PC-9 (cell line): Measurements from ENCODE around the gene CDKN1C. TPM values are rescaled to one million over a fixed set of nuclear protein-coding genes. Genes with fewer than 3 reads are reported as not detected.

Source experiments
- BruUV-seq: library from RNA; stranded (reverse); fragments of 400-500 nt; replicated peaks from 2 replicates; lab custom pipeline; 2021; lab: Mats Ljungman, UMichigan
- CTCF ChIA-PET: fragments of 300-600 bp; sonication (Branson Sonifier 250); formaldehyde crosslinking; loops from one replicate; lab custom pipeline; 2022; ENCODE audit warnings: antibody characterized with exemption; lab: Charles Lee
- POLR2A ChIA-PET: fragments of 300-600 bp; sonication (Branson Sonifier 250); formaldehyde crosslinking; loops from one replicate; lab custom pipeline; 2022; ENCODE audit warnings: antibody characterized with exemption; ENCODE audit not compliant: unreplicated experiment; lab: Charles Lee
- DNase-seq, 2 experiments: peaks; one replicate each; pipeline versions ENCODE4 v3.0.0 to v3.0.0-alpha.2; 2015 to 2022; ENCODE audit warnings: mixed read lengths in 1 of 2
- H2AFZ ChIP-seq: fragments of 200-600 bp; sonication (generic); 2 replicates; pipeline ENCODE4 v1.8.1; 2017; ENCODE audit warnings: antibody characterized with exemption
- H3F3A ChIP-seq: fragments of 200-600 bp; sonication (generic); 2 replicates; pipeline ENCODE4 v1.8.1; 2017; ENCODE audit warnings: antibody characterized with exemption, mild to moderate bottlenecking, low read depth; ENCODE audit not compliant: insufficient read depth
- H3K27ac ChIP-seq: fragments of 200-600 bp; sonication (generic); 2 replicates; pipeline ENCODE4 v1.6.1; 2016; ENCODE audit warnings: mixed run types
- H3K27me3 ChIP-seq: fragments of 200-600 bp; sonication (generic); 2 replicates; pipeline ENCODE4 v1.6.1; 2016; ENCODE audit warnings: low read depth, mixed run types; ENCODE audit not compliant: insufficient read depth
- H3K36me3 ChIP-seq: fragments of 200-600 bp; sonication (generic); 2 replicates; pipeline ENCODE4 v1.6.1; 2016; ENCODE audit warnings: low read depth, mixed run types
- H3K4me1 ChIP-seq: fragments of 200-600 bp; sonication (generic); replicated peaks from 2 replicates; pipeline ENCODE4 v1.6.1; 2016; ENCODE audit warnings: mixed run types; ENCODE audit not compliant: insufficient read depth
- H3K4me2 ChIP-seq: fragments of 200-600 bp; sonication (generic); 2 replicates; pipeline ENCODE4 v1.6.1; 2017; ENCODE audit warnings: mixed run types
- H3K4me3 ChIP-seq: fragments of 200-600 bp; sonication (generic); 2 replicates; pipeline ENCODE4 v1.6.1; 2016; ENCODE audit warnings: mixed run types
- H3K79me2 ChIP-seq: fragments of 200-600 bp; sonication (generic); 2 replicates; pipeline ENCODE4 v1.6.1; 2017; ENCODE audit warnings: low read depth, mixed run types
- H3K9me2 ChIP-seq: fragments of 200-600 bp; sonication (generic); 2 replicates; pipeline ENCODE4 v1.8.1; 2017; ENCODE audit warnings: mild to moderate bottlenecking; ENCODE audit not compliant: insufficient read depth
- H3K9me3 ChIP-seq: fragments of 200-600 bp; sonication (generic); 2 replicates; pipeline ENCODE4 v1.8.1; 2016; ENCODE audit warnings: low read depth; ENCODE audit not compliant: insufficient read depth
- H4K20me1 ChIP-seq: fragments of 200-600 bp; sonication (generic); 2 replicates; pipeline ENCODE4 v1.8.1; 2017; ENCODE audit not compliant: insufficient read depth
- EZH2 ChIP-seq: fragments of 200-600 bp; sonication (generic); IDR thresholded peaks from 2 replicates; pipeline ENCODE4 v1.8.0; 2017; ENCODE audit warnings: antibody characterized with exemption, low read depth
- intact Hi-C: fragments of 100-400 bp; cut with micrococcal nuclease; formaldehyde crosslinking; loops from one replicate; pipeline ENCODE4 v1.10.0; 2022; ENCODE audit not compliant: unreplicated experiment
- total RNA-seq: library from RNA; stranded (reverse); gene quantifications from 2 replicates; pipeline ENCODE4 v1.2.3, GENCODE V29; 2021
- TF ChIP-seq, protein P1 (sequence below): fragments of 200-600 bp; sonication (generic); conservative IDR thresholded peaks from 2 replicates; pipeline ENCODE4 v1.6.1; 2017; ENCODE audit warnings: mixed run types, antibody characterized with exemption, mild to moderate bottlenecking, moderate library complexity

Gene CDKN1C
- total RNA-seq, 1 experiment from 2014 or later, result 5.1 TPM

DNA sequence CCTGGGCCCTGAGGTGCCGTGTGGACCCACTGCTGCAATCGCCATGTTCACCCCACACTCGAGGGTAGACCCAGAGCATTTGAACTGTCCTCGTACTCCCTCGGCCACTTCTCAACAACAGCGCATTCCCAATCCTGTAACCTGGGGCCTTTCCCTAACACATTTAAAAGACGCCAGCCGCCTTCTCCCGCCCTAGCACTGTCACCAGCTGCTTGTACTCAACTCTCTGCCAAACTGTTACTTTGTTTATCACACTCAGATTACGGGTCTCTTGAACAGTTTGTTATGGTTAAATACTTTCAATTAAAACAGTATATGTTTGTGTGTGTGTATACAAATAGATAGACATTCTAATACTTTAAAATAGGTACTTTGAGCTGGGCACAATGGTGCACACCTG is 20.7 kb downstream of the CDKN1C start:
- H4K20me1 ChIP-seq, result no peaks in the 10 kb centered on the region
- no peak overlapping the region for H2AFZ ChIP-seq
- H3K4me1 ChIP-seq, result peaks cover 9% of the 10 kb centered on the region; the same call in 1 of the 2 replicates
- BruUV-seq, result no TSS peak
- TF ChIP-seq, protein P1, sequence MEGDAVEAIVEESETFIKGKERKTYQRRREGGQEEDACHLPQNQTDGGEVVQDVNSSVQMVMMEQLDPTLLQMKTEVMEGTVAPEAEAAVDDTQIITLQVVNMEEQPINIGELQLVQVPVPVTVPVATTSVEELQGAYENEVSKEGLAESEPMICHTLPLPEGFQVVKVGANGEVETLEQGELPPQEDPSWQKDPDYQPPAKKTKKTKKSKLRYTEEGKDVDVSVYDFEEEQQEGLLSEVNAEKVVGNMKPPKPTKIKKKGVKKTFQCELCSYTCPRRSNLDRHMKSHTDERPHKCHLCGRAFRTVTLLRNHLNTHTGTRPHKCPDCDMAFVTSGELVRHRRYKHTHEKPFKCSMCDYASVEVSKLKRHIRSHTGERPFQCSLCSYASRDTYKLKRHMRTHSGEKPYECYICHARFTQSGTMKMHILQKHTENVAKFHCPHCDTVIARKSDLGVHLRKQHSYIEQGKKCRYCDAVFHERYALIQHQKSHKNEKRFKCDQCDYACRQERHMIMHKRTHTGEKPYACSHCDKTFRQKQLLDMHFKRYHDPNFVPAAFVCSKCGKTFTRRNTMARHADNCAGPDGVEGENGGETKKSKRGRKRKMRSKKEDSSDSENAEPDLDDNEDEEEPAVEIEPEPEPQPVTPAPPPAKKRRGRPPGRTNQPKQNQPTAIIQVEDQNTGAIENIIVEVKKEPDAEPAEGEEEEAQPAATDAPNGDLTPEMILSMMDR, result no peak
- no peak for TF ChIP-seq EZH2
- no peak overlapping the region for H3K4me2 ChIP-seq
- H3F3A ChIP-seq, result no peaks in the 10 kb centered on the region
- H3K9me2 ChIP-seq, result no peaks in the 10 kb centered on the region
- no peaks in the 10 kb centered on the region for H3K36me3 ChIP-seq
- H3K79me2 ChIP-seq, result no peaks in the 10 kb centered on the region
- intact Hi-C loops, result no loop called here
- ChIA-PET CTCF (no interaction called here), POLR2A (no interaction called here)
- no peak for DNase-seq
- H3K27me3 ChIP-seq, result no peaks in the 10 kb centered on the region
- no peaks in the 10 kb centered on the region for H3K9me3 ChIP-seq
- H3K4me3 ChIP-seq, result no peak overlapping the region
- no peak overlapping the region for H3K27ac ChIP-seq

DNA sequence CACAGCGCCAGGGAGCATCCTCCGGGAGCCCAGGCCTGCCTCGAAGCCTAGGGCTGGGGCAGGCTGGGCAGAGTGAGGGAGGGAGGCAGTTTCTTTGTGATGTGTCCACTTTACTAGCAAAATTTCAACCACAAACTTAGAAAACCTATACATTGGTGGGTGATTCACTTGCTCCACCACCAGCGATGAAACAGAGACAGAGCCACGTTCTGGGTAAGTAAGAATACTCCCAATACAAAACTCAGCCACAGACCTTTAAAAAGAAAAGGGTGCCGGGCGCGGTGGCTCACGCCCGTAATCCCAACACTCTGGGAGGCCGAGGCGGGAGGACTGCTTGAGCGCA is 22.3 kb downstream of the CDKN1C start:
- DNase-seq, result no peak
- Histone ChIP-seq H3K27ac (no peak overlapping the region), H4K20me1 (no peaks in the 10 kb centered on the region), H3K4me2 (no peak overlapping the region), H2AFZ (no peak overlapping the region), H3K9me3 (no peaks in the 10 kb centered on the region), H3K36me3 (no peaks in the 10 kb centered on the region), H3K9me2 (no peaks in the 10 kb centered on the region), H3K4me1 (peaks cover 9% of the 10 kb centered on the region; the same call in 1 of the 2 replicates), H3K79me2 (no peaks in the 10 kb centered on the region), H3K4me3 (no peak overlapping the region), H3K27me3 (no peaks in the 10 kb centered on the region), H3F3A (no peaks in the 10 kb centered on the region)
- ChIA-PET CTCF (no interaction called here), POLR2A (no interaction called here)
- intact Hi-C loops, result no loop called here
- TF ChIP-seq EZH2, result no peak
- TF ChIP-seq, protein P1, result no peak
- BruUV-seq, result no TSS peak

DNA sequence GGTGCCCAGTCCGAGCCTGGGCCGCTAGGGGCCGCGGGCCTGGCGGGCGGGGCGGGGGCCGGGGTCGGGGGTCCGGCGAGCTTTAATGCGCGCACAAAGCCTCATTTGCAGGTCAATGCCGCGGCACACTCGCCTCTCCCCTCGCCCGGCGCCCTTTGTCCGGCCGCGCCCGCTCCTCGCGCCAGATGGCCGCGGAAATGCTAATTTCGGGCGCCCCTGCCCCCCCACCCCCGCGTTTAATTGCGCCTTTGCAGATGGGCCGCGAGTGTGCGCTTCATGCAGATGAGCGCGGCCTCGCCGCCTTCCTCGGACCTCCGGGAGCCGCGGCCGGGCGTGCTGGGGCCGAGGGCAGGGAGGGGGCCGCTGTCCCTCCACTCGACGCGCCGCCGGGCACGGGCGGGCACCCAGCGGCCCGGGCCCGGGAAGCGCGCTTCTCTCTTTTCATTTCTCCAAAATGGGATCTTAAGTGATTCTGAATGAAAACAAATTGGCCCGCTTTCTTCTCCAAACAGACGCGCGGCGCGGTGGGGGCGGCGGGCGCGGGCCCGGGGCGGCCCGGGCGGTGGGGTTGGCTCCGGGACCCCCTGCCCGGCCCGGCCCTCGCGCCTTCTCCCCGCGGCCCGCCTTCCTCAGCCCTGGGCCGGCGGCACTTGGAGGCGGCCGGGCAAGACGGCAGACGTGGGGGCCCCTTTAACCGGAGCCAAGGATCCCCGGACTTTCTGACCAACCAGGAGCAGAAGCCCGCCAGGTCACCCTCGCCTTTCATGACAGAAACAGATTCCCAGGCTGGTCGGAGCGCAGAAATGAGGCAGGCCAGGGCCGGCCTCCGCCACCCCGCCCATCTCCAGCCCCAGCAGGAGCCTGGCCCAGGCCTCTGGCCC is 22.9 kb downstream of the CDKN1C start:
- no peaks in the 10 kb centered on the region for H3F3A ChIP-seq
- ChIA-PET POLR2A (no interaction called here), CTCF (no interaction called here)
- no peak overlapping the region for H2AFZ ChIP-seq
- intact Hi-C loops, result no loop called here
- H3K27ac ChIP-seq, result no peak overlapping the region
- H3K4me2 ChIP-seq, result no peak overlapping the region
- H4K20me1 ChIP-seq, result no peaks in the 10 kb centered on the region
- H3K79me2 ChIP-seq, result no peaks in the 10 kb centered on the region
- H3K9me2 ChIP-seq, result no peaks in the 10 kb centered on the region
- no peaks in the 10 kb centered on the region for H3K36me3 ChIP-seq
- peaks cover 9% of the 10 kb centered on the region; the same call in 1 of the 2 replicates for H3K4me1 ChIP-seq
- no peak overlapping the region for H3K4me3 ChIP-seq
- H3K9me3 ChIP-seq, result no peaks in the 10 kb centered on the region
- no TSS peak for BruUV-seq
- no peaks in the 10 kb centered on the region for H3K27me3 ChIP-seq
- DNase-seq, result no peak
- TF ChIP-seq, protein P1, result no peak
- no peak for TF ChIP-seq EZH2
